IMR-90 (cell line): ENCODE measurements around the gene CDKAL1. TPM values are rescaled to one million over a fixed set of nuclear protein-coding genes. Genes with fewer than 3 reads are reported as not detected.

Experiments used
- ATAC-seq: fragments of 200-7000 bp; cut with Tn5 transposase; 2 replicates; pipeline ENCODE4 v1.9.1; 2020; ENCODE audit warnings: low read depth, mild to moderate bottlenecking, moderate library complexity
- BruUV-seq: library from RNA; stranded (reverse); fragments of 400-500 nt; replicated peaks from 2 replicates; lab custom pipeline; 2021; lab: Mats Ljungman, UMichigan
- CTCF ChIA-PET: fragments of 300-600 bp; formaldehyde crosslinking; extraction: SDS; loops from one replicate; lab custom pipeline; 2021; ENCODE audit warnings: antibody characterized with exemption; lab: Yijun Ruan, JAX
- POLR2A ChIA-PET: fragments of 300-600 bp; sonication (Branson Sonifier 250); formaldehyde crosslinking; loops from one replicate; lab custom pipeline; 2022; ENCODE audit warnings: antibody characterized with exemption; ENCODE audit not compliant: unreplicated experiment; lab: Charles Lee
- DNase-seq: peaks from one replicate; pipeline ENCODE4 v3.0.0; 2013
- H2AFZ ChIP-seq: replicated peaks from 2 replicates; pipeline ENCODE3; 2013; ENCODE audit warnings: low read length, mild to moderate bottlenecking; ENCODE audit not compliant: poor library complexity
- H2AK5ac ChIP-seq: 2 replicates; pipeline ENCODE4 v1.6.1; 2013; ENCODE audit warnings: low read depth, low read length, inconsistent platforms
- H2AK9ac ChIP-seq: replicated peaks from 2 replicates; pipeline ENCODE3; 2013; ENCODE audit warnings: mild to moderate bottlenecking, low read depth, low read length, moderate library complexity; ENCODE audit not compliant: poor library complexity
- H2BK120ac ChIP-seq: 2 replicates; pipeline ENCODE4 v1.6.1; 2013; ENCODE audit warnings: low read depth, low read length, inconsistent platforms
- H2BK15ac ChIP-seq: 3 replicates; pipeline ENCODE4 v1.6.1; 2013; ENCODE audit warnings: low read depth, low read length, inconsistent platforms
- H2BK20ac ChIP-seq: 2 replicates; pipeline ENCODE4 v1.6.1; 2013; ENCODE audit warnings: low read depth, mild to moderate bottlenecking, inconsistent platforms, low read length, moderate library complexity
- H2BK5ac ChIP-seq: 2 replicates; pipeline ENCODE4 v1.6.1; 2013; ENCODE audit warnings: mild to moderate bottlenecking, low read depth, low read length, inconsistent platforms; ENCODE audit not compliant: poor library complexity, severe bottlenecking
- H3K14ac ChIP-seq: replicated peaks from 2 replicates; pipeline ENCODE4 v1.6.1; 2013; ENCODE audit warnings: low read depth, low read length, inconsistent platforms
- H3K18ac ChIP-seq: 2 replicates; pipeline ENCODE4 v1.6.1; 2013; ENCODE audit warnings: low read depth, low read length, control low read depth
- H3K23ac ChIP-seq: 2 replicates; pipeline ENCODE4 v1.6.1; 2013; ENCODE audit warnings: low read depth, low read length, inconsistent platforms
- H3K27ac ChIP-seq: 2 replicates; pipeline ENCODE4 v1.5.1; 2013; ENCODE audit warnings: mild to moderate bottlenecking, control low read depth, low read length; ENCODE audit not compliant: insufficient read depth
- H3K27me3 ChIP-seq: 2 replicates; pipeline ENCODE4 v1.6.1; 2013; ENCODE audit warnings: low read length; ENCODE audit not compliant: control insufficient read depth, insufficient read depth
- H3K36me3 ChIP-seq: 2 replicates; pipeline ENCODE4 v1.6.1; 2013; ENCODE audit warnings: low read length, mixed read lengths; ENCODE audit not compliant: control insufficient read depth, insufficient read depth
- H3K4ac ChIP-seq: 2 replicates; pipeline ENCODE4 v1.6.1; 2013; ENCODE audit warnings: low read depth, low read length, inconsistent platforms
- H3K4me1 ChIP-seq: 2 replicates; pipeline ENCODE4 v1.6.1; 2013; ENCODE audit warnings: low read length, mixed read lengths; ENCODE audit not compliant: control insufficient read depth, insufficient read depth
- H3K4me2 ChIP-seq: 2 replicates; pipeline ENCODE4 v1.6.1; 2013; ENCODE audit warnings: low read depth, mild to moderate bottlenecking, control low read depth, low read length, moderate library complexity
- H3K4me3 ChIP-seq: 2 replicates; pipeline ENCODE4 v1.5.1; 2013; ENCODE audit warnings: low read depth, mild to moderate bottlenecking, control low read depth, low read length, moderate library complexity; ENCODE audit not compliant: insufficient read depth
- H3K56ac ChIP-seq: 2 replicates; pipeline ENCODE4 v1.6.1; 2013; ENCODE audit warnings: low read length, inconsistent platforms; ENCODE audit not compliant: insufficient read depth; ENCODE audit errors: extremely low read depth
- H3K79me1 ChIP-seq, 2 experiments: 2 replicates each; pipeline ENCODE4 v1.6.1; 2013; ENCODE audit warnings: low read length in 2 of 2, inconsistent platforms in 1 of 2, low read depth in 1 of 2
- H3K9ac ChIP-seq: 2 replicates; pipeline ENCODE4 v1.6.1; 2013; ENCODE audit warnings: low read depth, low read length, control low read depth
- H3K9me1 ChIP-seq: 2 replicates; pipeline ENCODE4 v1.6.1; 2013; ENCODE audit warnings: low read length, inconsistent platforms; ENCODE audit not compliant: insufficient read depth
- H3K9me3 ChIP-seq: 2 replicates; pipeline ENCODE4 v1.6.1; 2013; ENCODE audit warnings: low read length; ENCODE audit not compliant: control insufficient read depth, insufficient read depth
- H4K20me1 ChIP-seq: 2 replicates; pipeline ENCODE4 v1.6.1; 2013; ENCODE audit warnings: low read length, inconsistent platforms; ENCODE audit not compliant: insufficient read depth
- H4K5ac ChIP-seq: 2 replicates; pipeline ENCODE4 v1.6.1; 2013; ENCODE audit warnings: mild to moderate bottlenecking, low read depth, low read length, control low read depth
- H4K8ac ChIP-seq, 2 experiments: 2 replicates each; pipeline ENCODE4 v1.6.1; 2013; ENCODE audit warnings: low read depth in 2 of 2, low read length in 2 of 2, control low read depth in 1 of 2, inconsistent platforms in 1 of 2
- H4K91ac ChIP-seq: 2 replicates; pipeline ENCODE4 v1.6.1; 2013; ENCODE audit warnings: low read depth, low read length, inconsistent platforms; ENCODE audit not compliant: insufficient read depth
- CEBPB ChIP-seq: IDR thresholded peaks from 2 replicates; pipeline ENCODE4 v1.6.1; 2012; ENCODE audit warnings: low read depth, low read length, improper control_type of control experiment
- MAFK ChIP-seq: IDR thresholded peaks from 2 replicates; pipeline ENCODE4 v1.6.1; 2012; ENCODE audit warnings: low read depth, low read length, improper control_type of control experiment
- MAZ ChIP-seq: IDR thresholded peaks from 2 replicates; pipeline ENCODE4 v1.6.1; 2012; ENCODE audit warnings: low read depth, mild to moderate bottlenecking, low read length, improper control_type of control experiment, moderate library complexity, borderline replicate concordance
- NFE2L2 ChIP-seq: fragments of 150-350 bp; IDR thresholded peaks from 2 replicates; pipeline ENCODE4 v1.6.1; 2016; ENCODE audit warnings: low read depth, mild to moderate bottlenecking, low read length
- RFX5 ChIP-seq: IDR thresholded peaks from 2 replicates; pipeline ENCODE4 v1.8.0; 2012; ENCODE audit warnings: low read depth, mild to moderate bottlenecking, low read length, moderate library complexity
- SMC3 ChIP-seq: fragments of 150-350 bp; IDR thresholded peaks from 2 replicates; pipeline ENCODE4 v1.6.1; 2016; ENCODE audit warnings: low read depth, mild to moderate bottlenecking, antibody characterized with exemption, low read length, moderate library complexity
- USF2 ChIP-seq: fragments of 150-350 bp; IDR thresholded peaks from 2 replicates; pipeline ENCODE4 v1.6.1; 2017; ENCODE audit warnings: mild to moderate bottlenecking, antibody characterized with exemption, low read length, low read depth
- WGBS, 2 experiments: methylation state at CpG; one replicate each; pipeline versions ENCODE4 v1.1.5 to v1.1.7; 2013; ENCODE audit warnings: missing lambda C conversion rate in 2 of 2; ENCODE audit not compliant: insufficient read length in 1 of 2; ENCODE audit errors: extremely low coverage in 2 of 2; 5-methylcytosine and 5-hydroxymethylcytosine counted together
- dilution Hi-C: fragments of 300-500 bp; cut with HindIII; formaldehyde crosslinking; loops from one replicate; pipeline ENCODE4 v1.14.3; 2018; ENCODE audit warnings: low sequenced_read_pairs; ENCODE audit not compliant: unreplicated experiment
- in situ Hi-C: fragments of 300-500 bp; cut with MboI; formaldehyde crosslinking; loops from 3 replicates; pipeline ENCODE4 v1.14.3; 2019; ENCODE audit warnings: low sequenced_read_pairs, inconsistent platforms, mixed read lengths
- intact Hi-C: fragments of 100-400 bp; cut with micrococcal nuclease; formaldehyde crosslinking; loops from 2 replicates; pipeline ENCODE4 v1.10.0; 2022
- polyA plus RNA-seq, 3 experiments: library from polyadenylated mRNA; depleted of rRNA; stranded (reverse); fragments of >200 nt; gene quantifications; 2 replicates each; pipeline ENCODE4 v1.2.3, GENCODE V29; 2012; ENCODE audit warnings: low replicate concordance in 1 of 3
- total RNA-seq: library from RNA; depleted of rRNA; stranded (reverse); fragments of >200 nt; gene quantifications from 2 replicates; pipeline ENCODE4 v1.2.3, GENCODE V29; 2012

The CDKAL1 gene
- total and polyA plus RNA-seq, 2 of the 4 experiments (the other 2 are of a cell fraction) = 3.7 to 13.1 TPM

GRCh38 chr6:21277601-21278374 lies 743.5 kb downstream of the CDKAL1 start (continued):
- TF ChIP-seq NFE2L2 = no peak

- Histone ChIP-seq H4K5ac (no peak overlapping the region), H2BK15ac (no peak overlapping the region), H4K20me1 (no peaks in the 10 kb centered on the region), H2AFZ (no peak overlapping the region), H3K27ac (no peak overlapping the region), H3K9me3 (no peaks in the 10 kb centered on the region), H2AK9ac (no peak overlapping the region), H3K14ac (no peak overlapping the region), H2BK5ac (no peak overlapping the region), H3K79me1 (no peaks in the 10 kb centered on the region), H3K9me1 (no peaks in the 10 kb centered on the region), H3K18ac (no peak overlapping the region), H3K4me3 (no peak overlapping the region), H3K4me1 (no peaks in the 10 kb centered on the region), H2BK120ac (no peak overlapping the region), H3K4ac (no peak overlapping the region), H3K56ac (no peak overlapping the region), H3K23ac (no peak overlapping the region), H4K8ac (no peak overlapping the region), H3K4me2 (no peak overlapping the region), H2BK20ac (no peak overlapping the region), H2AK5ac (no peak overlapping the region), H4K91ac (no peak overlapping the region), H3K36me3 (no peaks in the 10 kb centered on the region), H3K9ac (no peak overlapping the region), H3K27me3 (peaks cover 1% of the 10 kb centered on the region; the same call in 1 of the 2 replicates)
- WGBS, 2 experiments = no CpG with 5 or more reads among the region's 4 CpGs
- in situ Hi-C loops (no loop called here), intact Hi-C loops (no loop called here), dilution Hi-C loops (no loop called here)
- no peak for ATAC-seq
- ChIA-PET CTCF (no interaction called here), POLR2A (no interaction called here)
- no peak for DNase-seq
- no peak for TF ChIP-seq NFE2L2
- no peak for TF ChIP-seq MAFK
- TF ChIP-seq SMC3 = no peak
- no peak for TF ChIP-seq CEBPB
- TF ChIP-seq MAZ = no peak
- no peak for TF ChIP-seq RFX5
- TF ChIP-seq USF2 = no peak
- no TSS peak for BruUV-seq
These were observed 744.1 kb downstream of the CDKAL1 start for GRCh38 chr6:21278375-21278745.
